H9 (cell line): ENCODE results near the gene TMSB10. TPM values are rescaled to one million over a fixed set of nuclear protein-coding genes. Genes with fewer than 3 reads are reported as not detected.

Experiments used
- DNase-seq: peaks from one replicate; pipeline ENCODE4 v3.0.0-alpha.2; 2017
- H2AFZ ChIP-seq: one replicate; pipeline ENCODE4 v1.6.1; 2013; ENCODE audit warnings: mild to moderate bottlenecking, low read length, control low read depth, moderate library complexity
- H2AK5ac ChIP-seq: 2 replicates; pipeline ENCODE4 v1.6.1; 2013; ENCODE audit warnings: low read length, control low read depth, mixed read lengths; ENCODE audit not compliant: insufficient read length
- H2BK120ac ChIP-seq: one replicate; pipeline ENCODE4 v1.6.1; 2013; ENCODE audit warnings: low read depth, mild to moderate bottlenecking, low read length, control low read depth, inconsistent platforms; ENCODE audit not compliant: poor library complexity, severe bottlenecking
- H2BK12ac ChIP-seq: 2 replicates; pipeline ENCODE4 v1.6.1; 2013; ENCODE audit warnings: low read length, control low read depth, mixed read lengths, low read depth; ENCODE audit not compliant: insufficient read length
- H2BK15ac ChIP-seq: 2 replicates; pipeline ENCODE4 v1.6.1; 2013; ENCODE audit warnings: low read depth, low read length, control low read depth
- H2BK20ac ChIP-seq: one replicate; pipeline ENCODE4 v1.6.1; 2013; ENCODE audit warnings: low read depth, mild to moderate bottlenecking, low read length, control low read depth, inconsistent platforms; ENCODE audit not compliant: poor library complexity, severe bottlenecking
- H2BK5ac ChIP-seq: 2 replicates; pipeline ENCODE4 v1.6.1; 2013; ENCODE audit warnings: low read length, control low read depth, mixed read lengths; ENCODE audit not compliant: insufficient read length
- H3K14ac ChIP-seq: 2 replicates; pipeline ENCODE4 v1.6.1; 2013; ENCODE audit warnings: low read length, control low read depth; ENCODE audit not compliant: insufficient read depth
- H3K18ac ChIP-seq: 2 replicates; pipeline ENCODE4 v1.6.1; 2013; ENCODE audit warnings: low read depth, mild to moderate bottlenecking, mixed read lengths, low read length, control low read depth; ENCODE audit not compliant: insufficient read length
- H3K23ac ChIP-seq: 2 replicates; pipeline ENCODE4 v1.6.1; 2013; ENCODE audit warnings: low read length, control low read depth, mixed read lengths, low read depth; ENCODE audit not compliant: insufficient read length
- H3K23me2 ChIP-seq: 2 replicates; pipeline ENCODE4 v1.6.1; 2013; ENCODE audit warnings: low read depth, mild to moderate bottlenecking, mixed read lengths, low read length, control low read depth; ENCODE audit not compliant: insufficient read length, poor library complexity, severe bottlenecking
- H3K27ac ChIP-seq: 2 replicates; pipeline ENCODE4 v1.5.1; 2013; ENCODE audit warnings: low read length, control low read depth, mixed read lengths, low read depth; ENCODE audit not compliant: insufficient read length
- H3K27me3 ChIP-seq: 2 replicates; pipeline ENCODE4 v1.6.1; 2013; ENCODE audit warnings: low read length, control low read depth, inconsistent platforms; ENCODE audit not compliant: insufficient read depth
- H3K4ac ChIP-seq: 2 replicates; pipeline ENCODE4 v1.6.1; 2013; ENCODE audit warnings: low read depth, mild to moderate bottlenecking, control low read depth, inconsistent platforms, low read length, moderate library complexity
- H3K4me1 ChIP-seq: 2 replicates; pipeline ENCODE4 v1.6.1; 2013; ENCODE audit warnings: low read length, control low read depth, inconsistent platforms; ENCODE audit not compliant: insufficient read depth
- H3K4me2 ChIP-seq: 2 replicates; pipeline ENCODE4 v1.6.1; 2013; ENCODE audit warnings: low read length, control low read depth, mixed read lengths; ENCODE audit not compliant: insufficient read length, insufficient read depth
- H3K56ac ChIP-seq: 2 replicates; pipeline ENCODE4 v1.6.1; 2013; ENCODE audit warnings: low read depth, mild to moderate bottlenecking, mixed read lengths, low read length, control low read depth; ENCODE audit not compliant: insufficient read length
- H3K79me1 ChIP-seq: 2 replicates; pipeline ENCODE4 v1.6.1; 2013; ENCODE audit warnings: low read depth, mild to moderate bottlenecking, moderate library complexity, low read length, control low read depth, inconsistent platforms; ENCODE audit not compliant: insufficient read depth, poor library complexity, severe bottlenecking
- H3K79me2 ChIP-seq: 2 replicates; pipeline ENCODE4 v1.6.1; 2013; ENCODE audit warnings: low read length, control low read depth, inconsistent platforms; ENCODE audit not compliant: insufficient read depth
- H3K9ac ChIP-seq: 2 replicates; pipeline ENCODE4 v1.6.1; 2013; ENCODE audit warnings: low read length, control low read depth, mixed read lengths; ENCODE audit not compliant: insufficient read length; ENCODE audit errors: extremely low read depth
- H3K9me3 ChIP-seq: one replicate; pipeline ENCODE4 v1.6.1; 2013; ENCODE audit warnings: low read depth, low read length, inconsistent platforms; ENCODE audit not compliant: control insufficient read depth
- H3T11ph ChIP-seq: one replicate; pipeline ENCODE4 v1.6.1; 2013; ENCODE audit warnings: mild to moderate bottlenecking, low read length, control low read depth, inconsistent platforms
- H4K20me1 ChIP-seq: one replicate; pipeline ENCODE4 v1.6.1; 2013; ENCODE audit not compliant: control insufficient read depth, insufficient read length, insufficient read depth
- H4K5ac ChIP-seq: 2 replicates; pipeline ENCODE4 v1.6.1; 2013; ENCODE audit warnings: low read depth, mild to moderate bottlenecking, mixed read lengths, low read length, control low read depth; ENCODE audit not compliant: insufficient read length
- H4K8ac ChIP-seq: replicated peaks from 2 replicates; pipeline ENCODE4 v1.6.1; 2013; ENCODE audit warnings: low read length, control low read depth, mixed read lengths, low read depth; ENCODE audit not compliant: insufficient read length
- H4K91ac ChIP-seq: 2 replicates; pipeline ENCODE4 v1.6.1; 2013; ENCODE audit warnings: low read depth, mild to moderate bottlenecking, moderate library complexity, mixed read lengths, low read length, control low read depth; ENCODE audit not compliant: insufficient read length
- H3K27ac Mint-ChIP-seq, 3 experiments: 2 replicates in 2 of 3; 3 replicates in 1 of 3; pipeline ENCODE4 v1.8.0; 2020 to 2021; ENCODE audit warnings: mixed read lengths in 3 of 3, mild to moderate bottlenecking in 1 of 3, moderate library complexity in 1 of 3
- H3K27me3 Mint-ChIP-seq: 2 replicates; pipeline ENCODE4 v1.8.0; 2021; ENCODE audit warnings: low read depth, mild to moderate bottlenecking, moderate library complexity, mixed read lengths
- H3K36me3 Mint-ChIP-seq, 3 experiments: 2 replicates in 2 of 3; 3 replicates in 1 of 3; pipeline ENCODE4 v1.8.0; 2020 to 2021; ENCODE audit warnings: low read depth in 3 of 3, mixed read lengths in 3 of 3; ENCODE audit not compliant: insufficient read depth in 1 of 3
- H3K4me1 Mint-ChIP-seq, 2 experiments: 2 replicates each; pipeline ENCODE4 v1.8.0; 2020; ENCODE audit warnings: mixed read lengths in 2 of 2
- H3K4me3 Mint-ChIP-seq, 2 experiments: 2 replicates in 1 of 2; 3 replicates in 1 of 2; pipeline ENCODE4 v1.8.0; 2020 to 2021; ENCODE audit warnings: mild to moderate bottlenecking in 2 of 2, mixed read lengths in 2 of 2, moderate library complexity in 1 of 2
- H3K9me3 Mint-ChIP-seq, 2 experiments: 2 replicates in 1 of 2; 3 replicates in 1 of 2; pipeline ENCODE4 v1.8.0; 2020; ENCODE audit warnings: mild to moderate bottlenecking in 2 of 2, mixed read lengths in 2 of 2, moderate library complexity in 1 of 2
- WGBS: extraction: QIAGEN DNeasy Blood & Tissue Kit; methylation state at CpG from one replicate; pipeline ENCODE4 v1.1.7; 2013; ENCODE audit warnings: missing lambda C conversion rate, low lambda C conversion rate, mixed read lengths; ENCODE audit not compliant: insufficient read length; ENCODE audit errors: extremely low coverage; 5-methylcytosine and 5-hydroxymethylcytosine counted together
- total RNA-seq: library from RNA; stranded (reverse); gene quantifications from 2 replicates; pipeline ENCODE4 v1.2.1, GENCODE V29; 2021
- TF ChIP-seq, protein P1 (sequence below): fragments of 200-600 bp; sonication (generic); conservative IDR thresholded peaks from 3 replicates; pipeline ENCODE4 v1.8.0; 2021; ENCODE audit warnings: antibody characterized with exemption, mild to moderate bottlenecking

TMSB10 gene
- total RNA-seq, 1 experiment from 2014 or later, result 755 TPM

GRCh38 chr2:84953535-84953934 is 48.1 kb downstream of the TMSB10 start:
- no peak overlapping the region for H3K4me3 Mint-ChIP-seq
- no CpG with 5 or more reads among the region's 3 CpGs for WGBS
- no peaks in the 10 kb centered on the region for H3K79me1 ChIP-seq

More at GRCh38 chr2:84953535-84953934, 48.1 kb downstream of the TMSB10 start:
- Histone ChIP-seq H3K9me3 (no peaks in the 10 kb centered on the region), H3T11ph (no peak overlapping the region), H3K14ac (no peak overlapping the region), H2BK15ac (no peak overlapping the region), H2BK20ac (no peak overlapping the region), H3K4ac (no peak overlapping the region), H2BK120ac (no peak overlapping the region), H4K8ac (no peak overlapping the region), H4K5ac (no peak overlapping the region), H3K4me2 (no peak overlapping the region), H3K27me3 (no peaks in the 10 kb centered on the region), H3K4me1 (peaks cover 13% of the 10 kb centered on the region; the same call in 1 of the 2 replicates), H4K20me1 (no peaks in the 10 kb centered on the region), H3K9ac (no peak overlapping the region), H3K18ac (no peak overlapping the region), H3K56ac (no peak overlapping the region), H3K23ac (no peak overlapping the region), H2AFZ (no peak overlapping the region), H3K79me2 (no peaks in the 10 kb centered on the region), H3K23me2 (no peaks in the 10 kb centered on the region), H3K27ac (no peak overlapping the region), H4K91ac (no peak overlapping the region), H2AK5ac (no peak overlapping the region), H2BK12ac (no peak overlapping the region), H2BK5ac (no peak overlapping the region)
- Mint-ChIP-seq H3K36me3 (no peaks in the 10 kb centered on the region; a peak in 1 of 7 replicates), H3K27me3 (peaks cover 2% of the 10 kb centered on the region), H3K4me1 (peaks cover 31 to 34% of the 10 kb centered on the region in 2 experiments), H3K9me3 (no peaks in the 10 kb centered on the region), H3K27ac (peak overlapping the region; percentile 47 to 73 (median 59); a peak in 5 of 7 replicates)
- TF ChIP-seq, protein P1, sequence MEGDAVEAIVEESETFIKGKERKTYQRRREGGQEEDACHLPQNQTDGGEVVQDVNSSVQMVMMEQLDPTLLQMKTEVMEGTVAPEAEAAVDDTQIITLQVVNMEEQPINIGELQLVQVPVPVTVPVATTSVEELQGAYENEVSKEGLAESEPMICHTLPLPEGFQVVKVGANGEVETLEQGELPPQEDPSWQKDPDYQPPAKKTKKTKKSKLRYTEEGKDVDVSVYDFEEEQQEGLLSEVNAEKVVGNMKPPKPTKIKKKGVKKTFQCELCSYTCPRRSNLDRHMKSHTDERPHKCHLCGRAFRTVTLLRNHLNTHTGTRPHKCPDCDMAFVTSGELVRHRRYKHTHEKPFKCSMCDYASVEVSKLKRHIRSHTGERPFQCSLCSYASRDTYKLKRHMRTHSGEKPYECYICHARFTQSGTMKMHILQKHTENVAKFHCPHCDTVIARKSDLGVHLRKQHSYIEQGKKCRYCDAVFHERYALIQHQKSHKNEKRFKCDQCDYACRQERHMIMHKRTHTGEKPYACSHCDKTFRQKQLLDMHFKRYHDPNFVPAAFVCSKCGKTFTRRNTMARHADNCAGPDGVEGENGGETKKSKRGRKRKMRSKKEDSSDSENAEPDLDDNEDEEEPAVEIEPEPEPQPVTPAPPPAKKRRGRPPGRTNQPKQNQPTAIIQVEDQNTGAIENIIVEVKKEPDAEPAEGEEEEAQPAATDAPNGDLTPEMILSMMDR, result no peak
- DNase-seq, result no peak
